ENCODE results near the gene TSPAN15.

- no peak for TF ChIP-seq CTCF (IDR thresholded peaks at IDR 0.05)
- TF ChIP-seq POLR2A (IDR thresholded peaks at IDR 0.05) = no peak
These were observed 82.4 kb downstream of the TSPAN15 start for GRCh38 chr10:69533658-69534057.
